ENCODE measurements around the gene KMT2D. TPM values are rescaled to one million over a fixed set of nuclear protein-coding genes. Genes with fewer than 3 reads are reported as not detected.

Gene KMT2D
- total and polyA plus RNA-seq, 2 of the 8 experiments (the other 6 are each of a cell fraction or from before 2014, with no cell fraction given) = 9.1 to 86.3 TPM

DNA sequence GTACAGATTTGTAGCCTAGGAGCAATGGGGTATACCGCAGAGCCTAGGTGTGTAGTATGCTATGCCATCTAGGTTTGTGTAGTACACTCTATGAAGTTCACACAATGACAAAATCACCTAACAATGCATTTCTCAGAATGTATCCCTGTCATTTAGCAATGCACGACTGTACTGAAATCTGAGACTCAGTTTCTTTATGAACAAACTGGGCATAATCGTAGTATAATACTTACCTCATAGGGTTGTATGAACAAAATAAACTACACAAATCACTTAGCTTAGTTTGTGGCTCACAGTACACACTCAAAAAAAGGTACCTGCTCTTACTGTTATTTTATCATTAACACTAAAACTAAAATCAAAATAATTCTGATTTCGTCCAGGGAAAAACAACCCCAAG is 35.1 kb downstream of the KMT2D start:
- H3K18ac ChIP-seq (ENCODE audit: extremely low read depth, low read length) = no peak overlapping the region
- no peaks in the 10 kb centered on the region for H3K79me2 ChIP-seq (ENCODE audit: control insufficient read depth in 1 of 2, insufficient read depth in 2 of 2, low read length in 2 of 2)
- no peak overlapping the region for H2BK5ac ChIP-seq (ENCODE audit: low read depth, low read length)
- no peaks in the 10 kb centered on the region for H3K9me3 ChIP-seq (ENCODE audit: insufficient read depth in 2 of 2, low read depth in 1 of 2, low read length in 1 of 2)
- no peak overlapping the region for H2BK15ac ChIP-seq (ENCODE audit: low read length)
- peaks cover 6 to 8% of the 10 kb centered on the region in 2 experiments for H4K20me1 ChIP-seq (replicated peaks in 1 of 2; ENCODE audit: control insufficient read depth in 1 of 2, insufficient read depth in 2 of 2, low read length in 2 of 2)
- H3K27ac ChIP-seq (ENCODE audit: low read depth, low read length) = no peak overlapping the region
- no peaks in the 10 kb centered on the region for H3K23me2 ChIP-seq (ENCODE audit: low read depth, low read length)
- H3K23ac ChIP-seq (ENCODE audit: insufficient read length) = no peak overlapping the region
- no peak overlapping the region for H2AFZ ChIP-seq (ENCODE audit: low read length)
- H3K9ac ChIP-seq (replicated peaks in 1 of 4; ENCODE audit: extremely low read depth in 1 of 4, low read depth in 3 of 4, low read length in 3 of 4) = no peak overlapping the region
- no peak for TF ChIP-seq BCL11A (IDR thresholded peaks at IDR 0.05; ENCODE audit: low read depth in 2 of 2, low read length in 2 of 2)
- no peak for TF ChIP-seq BACH1 (IDR thresholded peaks at IDR 0.05; ENCODE audit: low read length)
- TF ChIP-seq RBBP5 (IDR thresholded peaks at IDR 0.05; ENCODE audit: borderline replicate concordance, low read depth, low read length) = no peak
- TF ChIP-seq CTBP2 (IDR thresholded peaks at IDR 0.05; ENCODE audit: borderline replicate concordance, insufficient read depth, insufficient read length, low read length) = no peak
- DNase-seq (ENCODE audit: low read depth in 1 of 2, low spot score in 2 of 2) (no peak), FAIRE-seq (no peak)
- H4K5ac ChIP-seq (ENCODE audit: insufficient read length, low read depth, low read length) = no peak overlapping the region
- peaks cover 35 to 83% (median 67%) of the 10 kb centered on the region in 4 experiments; a peak in 7 of 8 replicates for H3K36me3 ChIP-seq (ENCODE audit: control insufficient read depth in 2 of 4, insufficient read depth in 4 of 4, low read length in 3 of 4)
- H3K4ac ChIP-seq (replicated peaks; ENCODE audit: insufficient read length, low read depth, low read length) = no peak overlapping the region
- no peak overlapping the region for H2BK120ac ChIP-seq (replicated peaks; ENCODE audit: low read depth, low read length)
- no peak overlapping the region for H3K56ac ChIP-seq (replicated peaks; ENCODE audit: insufficient read length, low read depth, low read length)
- no peaks in the 10 kb centered on the region for H3K27me3 ChIP-seq (replicated peaks in 1 of 4; ENCODE audit: control insufficient read depth in 3 of 4, extremely low read depth in 1 of 4, insufficient read depth in 3 of 4, low read length in 3 of 4)
- H3K4me2 ChIP-seq (ENCODE audit: insufficient read depth in 1 of 2, low read depth in 2 of 2, low read length in 2 of 2) = no peak overlapping the region
- H3K4me1 ChIP-seq (replicated peaks in 1 of 4; ENCODE audit: control insufficient read depth in 3 of 4, insufficient read depth in 4 of 4, low read length in 3 of 4) = no peaks in the 10 kb centered on the region
- WGBS, 2 experiments (ENCODE audit: extremely low coverage in 1 of 2, insufficient coverage in 1 of 2, insufficient read length in 1 of 2, insufficient replicate concordance in 2 of 2, low coverage in 1 of 2, low lambda C conversion rate in 2 of 2, missing lambda C conversion rate in 1 of 2) = 92% methylated on average over 4 of the region's 4 CpGs; no CpG with 5 or more reads in 1 of the 2 experiments
- POLR2A ChIA-PET (ENCODE audit: partially characterized antibody) = interaction anchor here (0.6 to 22.2 kb wide), 2 partner anchors 10 to 15 kb away, joined by 3 to 339 read pairs; no protein-coding TSS in a partner anchor
- no peak overlapping the region for H2BK20ac ChIP-seq (ENCODE audit: low read length)
- no peak overlapping the region for H2AK5ac ChIP-seq (ENCODE audit: low read depth, low read length)
- CTCF ChIA-PET (ENCODE audit: partially characterized antibody) = interaction anchor here (0.9 to 4.9 kb wide), 5 partner anchors 10 to 29 kb away, joined by 3 to 43 read pairs (median 3); no protein-coding TSS in a partner anchor
- no peaks in the 10 kb centered on the region; the same call in 1 of the 2 replicates for H3K79me1 ChIP-seq (ENCODE audit: low read depth, low read length)
- no peak overlapping the region for H4K91ac ChIP-seq (replicated peaks; ENCODE audit: insufficient read length, low read length)
- no peak overlapping the region for H2BK12ac ChIP-seq (ENCODE audit: low read depth, low read length)
- no peak overlapping the region for H4K8ac ChIP-seq (ENCODE audit: extremely low read depth, insufficient read depth, low read length)
- H3K4me3 ChIP-seq (ENCODE audit: extremely low read depth in 1 of 4, insufficient read depth in 2 of 4, low read depth in 3 of 4, low read length in 4 of 4) = no peak overlapping the region
- H3K14ac ChIP-seq (ENCODE audit: insufficient read length) = no peak overlapping the region

Data from H1 (cell line).